Panc1 (cell line): ENCODE measurements around the gene STAT5A.

Source experiments
- POLR2AphosphoS5 ChIP-seq: IDR thresholded peaks from 2 replicates; pipeline ENCODE4 v1.6.1; 2012; ENCODE audit warnings: mild to moderate bottlenecking, low read depth, low read length, moderate library complexity
- TF ChIP-seq, protein P1 (sequence below): fragments of 450-650 bp; IDR thresholded peaks from 2 replicates; pipeline ENCODE4 v1.5.1; 2017; ENCODE audit warnings: mild to moderate bottlenecking
- TF ChIP-seq, protein P2 (sequence below), 2 experiments: IDR thresholded peaks; 2 replicates each; pipeline ENCODE4 v1.6.1; 2011 to 2012; ENCODE audit warnings: low read depth in 2 of 2, control low read depth in 1 of 2, low read length in 1 of 2, mild to moderate bottlenecking in 1 of 2, moderate library complexity in 1 of 2; ENCODE audit not compliant: insufficient read depth in 1 of 2

DNA sequence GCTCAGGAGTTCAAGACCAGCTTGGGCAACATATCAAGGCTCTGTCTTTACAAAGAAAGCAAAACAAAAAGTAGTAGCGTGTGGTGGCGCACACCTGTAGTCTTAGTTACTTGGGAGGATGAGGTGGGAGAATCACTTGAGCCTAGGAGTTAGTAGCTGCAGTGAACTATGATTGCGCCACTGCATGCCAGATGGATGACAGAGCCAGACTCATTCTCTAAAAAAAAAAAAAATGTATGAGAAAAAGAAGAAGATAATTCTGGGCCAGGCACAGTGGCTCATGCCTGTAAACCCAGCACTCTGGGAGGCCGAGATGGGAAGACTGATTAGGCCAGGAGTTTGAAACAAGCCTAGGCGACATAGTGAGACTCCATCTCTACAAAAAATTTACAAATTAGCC lies 40.6 kb upstream of the STAT5A start:
- TF ChIP-seq, protein P1, sequence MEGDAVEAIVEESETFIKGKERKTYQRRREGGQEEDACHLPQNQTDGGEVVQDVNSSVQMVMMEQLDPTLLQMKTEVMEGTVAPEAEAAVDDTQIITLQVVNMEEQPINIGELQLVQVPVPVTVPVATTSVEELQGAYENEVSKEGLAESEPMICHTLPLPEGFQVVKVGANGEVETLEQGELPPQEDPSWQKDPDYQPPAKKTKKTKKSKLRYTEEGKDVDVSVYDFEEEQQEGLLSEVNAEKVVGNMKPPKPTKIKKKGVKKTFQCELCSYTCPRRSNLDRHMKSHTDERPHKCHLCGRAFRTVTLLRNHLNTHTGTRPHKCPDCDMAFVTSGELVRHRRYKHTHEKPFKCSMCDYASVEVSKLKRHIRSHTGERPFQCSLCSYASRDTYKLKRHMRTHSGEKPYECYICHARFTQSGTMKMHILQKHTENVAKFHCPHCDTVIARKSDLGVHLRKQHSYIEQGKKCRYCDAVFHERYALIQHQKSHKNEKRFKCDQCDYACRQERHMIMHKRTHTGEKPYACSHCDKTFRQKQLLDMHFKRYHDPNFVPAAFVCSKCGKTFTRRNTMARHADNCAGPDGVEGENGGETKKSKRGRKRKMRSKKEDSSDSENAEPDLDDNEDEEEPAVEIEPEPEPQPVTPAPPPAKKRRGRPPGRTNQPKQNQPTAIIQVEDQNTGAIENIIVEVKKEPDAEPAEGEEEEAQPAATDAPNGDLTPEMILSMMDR: no peak
- no peak for TF ChIP-seq POLR2AphosphoS5
- TF ChIP-seq, protein P2, sequence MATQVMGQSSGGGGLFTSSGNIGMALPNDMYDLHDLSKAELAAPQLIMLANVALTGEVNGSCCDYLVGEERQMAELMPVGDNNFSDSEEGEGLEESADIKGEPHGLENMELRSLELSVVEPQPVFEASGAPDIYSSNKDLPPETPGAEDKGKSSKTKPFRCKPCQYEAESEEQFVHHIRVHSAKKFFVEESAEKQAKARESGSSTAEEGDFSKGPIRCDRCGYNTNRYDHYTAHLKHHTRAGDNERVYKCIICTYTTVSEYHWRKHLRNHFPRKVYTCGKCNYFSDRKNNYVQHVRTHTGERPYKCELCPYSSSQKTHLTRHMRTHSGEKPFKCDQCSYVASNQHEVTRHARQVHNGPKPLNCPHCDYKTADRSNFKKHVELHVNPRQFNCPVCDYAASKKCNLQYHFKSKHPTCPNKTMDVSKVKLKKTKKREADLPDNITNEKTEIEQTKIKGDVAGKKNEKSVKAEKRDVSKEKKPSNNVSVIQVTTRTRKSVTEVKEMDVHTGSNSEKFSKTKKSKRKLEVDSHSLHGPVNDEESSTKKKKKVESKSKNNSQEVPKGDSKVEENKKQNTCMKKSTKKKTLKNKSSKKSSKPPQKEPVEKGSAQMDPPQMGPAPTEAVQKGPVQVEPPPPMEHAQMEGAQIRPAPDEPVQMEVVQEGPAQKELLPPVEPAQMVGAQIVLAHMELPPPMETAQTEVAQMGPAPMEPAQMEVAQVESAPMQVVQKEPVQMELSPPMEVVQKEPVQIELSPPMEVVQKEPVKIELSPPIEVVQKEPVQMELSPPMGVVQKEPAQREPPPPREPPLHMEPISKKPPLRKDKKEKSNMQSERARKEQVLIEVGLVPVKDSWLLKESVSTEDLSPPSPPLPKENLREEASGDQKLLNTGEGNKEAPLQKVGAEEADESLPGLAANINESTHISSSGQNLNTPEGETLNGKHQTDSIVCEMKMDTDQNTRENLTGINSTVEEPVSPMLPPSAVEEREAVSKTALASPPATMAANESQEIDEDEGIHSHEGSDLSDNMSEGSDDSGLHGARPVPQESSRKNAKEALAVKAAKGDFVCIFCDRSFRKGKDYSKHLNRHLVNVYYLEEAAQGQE (IDR thresholded peaks at IDR 0.05; ENCODE audit: insufficient read depth in 1 of 2, low read depth in 2 of 2, low read length in 1 of 2): no peak
